SH-SY5Y (cell line): ENCODE data around the gene BGN.

Source experiments
- GATA2 ChIP-seq: IDR thresholded peaks from 2 replicates; pipeline ENCODE4 v1.6.1; 2011; ENCODE audit warnings: mild to moderate bottlenecking, low read depth, low read length
- GATA3 ChIP-seq: IDR thresholded peaks from 2 replicates; pipeline ENCODE4 v1.6.1; 2011; ENCODE audit warnings: low read depth, mild to moderate bottlenecking, low read length, moderate library complexity

The BGN gene

DNA sequence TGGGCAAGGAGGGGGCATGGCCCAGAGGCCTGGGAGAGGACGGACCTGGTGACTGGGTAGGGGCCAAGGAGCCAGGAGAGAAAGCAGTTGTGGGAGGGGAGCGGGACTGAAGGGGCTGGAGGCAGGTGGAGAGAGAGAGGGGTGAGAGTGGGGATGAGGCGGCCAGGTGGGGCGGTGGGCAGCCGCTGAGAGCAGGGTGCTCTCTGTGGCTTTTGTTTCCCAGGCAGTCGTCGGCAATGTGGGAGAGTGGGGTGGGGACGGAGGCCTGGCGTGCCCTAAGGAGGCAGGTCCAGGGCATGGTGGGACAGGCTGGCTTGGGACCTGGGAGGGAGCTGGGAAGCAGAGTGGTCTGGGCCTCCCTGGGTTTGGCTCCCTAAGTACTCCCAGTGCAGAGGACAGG is 19.5 kb downstream of the BGN start:
- TF ChIP-seq GATA2 (no peak), GATA3 (no peak)

GRCh38 chrX:153515435-153515834 is 20.7 kb downstream of the BGN start:
- no peak for TF ChIP-seq GATA3
- TF ChIP-seq GATA2, result no peak

GRCh38 chrX:153516073-153516472 is 21.3 kb downstream of the BGN start:
- TF ChIP-seq GATA3, result no peak
- no peak for TF ChIP-seq GATA2

GRCh38 chrX:153517423-153517822 is 22.6 kb downstream of the BGN start, which contains the start of gene ATP2B3:
Gene ATP2B3, plus strand, starts transcription at chrX:153517642. Its CDS starts 18,606 bp downstream, at chrX:153536248.
- TF ChIP-seq GATA2, result no peak
- TF ChIP-seq GATA3, result no peak

GRCh38 chrX:153517946-153518834 is 23.4 kb downstream of the BGN start:
- TF ChIP-seq GATA2 (no peak), GATA3 (no peak)

- no peak for TF ChIP-seq GATA3
- TF ChIP-seq GATA2, result no peak
These were observed 24.9 kb downstream of the BGN start for GRCh38 chrX:153519569-153520286.

DNA sequence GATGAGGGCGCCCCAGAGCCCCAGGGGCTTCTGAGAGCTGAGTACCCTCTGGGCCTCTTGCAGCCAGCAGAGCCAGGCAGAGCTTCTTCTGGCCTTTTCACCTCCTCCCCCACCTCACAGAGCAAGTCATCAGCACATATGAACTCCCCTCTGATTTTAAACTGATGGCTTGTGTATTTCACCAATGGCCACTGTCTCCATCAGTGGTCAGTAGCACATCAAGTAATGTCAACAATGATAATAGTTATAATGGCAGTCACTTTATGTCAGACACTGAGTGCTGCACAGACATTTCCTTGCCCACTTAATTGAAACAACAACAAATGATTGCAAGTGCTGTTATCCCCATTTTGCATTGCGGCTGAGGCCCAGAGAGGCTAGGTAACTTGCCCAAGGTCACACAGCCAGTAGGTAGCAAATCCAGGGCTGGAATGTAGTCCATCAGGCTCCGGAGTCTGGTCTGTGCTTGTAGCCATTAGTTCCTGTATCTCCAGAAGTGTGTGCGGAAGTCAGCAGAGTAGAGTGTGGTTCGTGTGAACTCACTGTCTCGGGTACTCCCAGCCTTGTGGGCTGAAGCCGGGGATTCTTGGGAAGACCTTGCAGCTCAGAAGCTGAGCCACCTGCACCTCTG is 25.6 kb downstream of the BGN start:
- TF ChIP-seq GATA3 (no peak), GATA2 (no peak)

DNA sequence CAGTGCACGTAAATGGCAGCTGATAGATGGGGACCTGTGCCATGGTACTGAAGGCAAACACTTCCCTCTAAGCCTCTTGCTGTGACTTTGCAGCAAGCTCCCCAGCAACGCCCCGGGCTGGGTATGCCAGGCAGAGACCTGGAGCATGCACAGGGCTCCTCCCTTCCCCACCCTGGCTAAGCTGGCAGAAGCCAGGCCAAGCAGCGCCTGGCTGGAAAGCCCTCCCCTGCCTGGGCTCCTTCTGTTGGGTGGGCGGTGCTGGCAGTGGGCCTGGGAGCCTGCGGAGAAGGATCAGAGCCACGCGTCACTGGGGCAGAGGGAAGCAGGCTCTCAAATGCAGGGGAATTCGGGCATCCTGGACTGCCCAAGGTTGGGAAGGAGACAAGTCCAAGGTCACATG is 26.3 kb downstream of the BGN start:
- TF ChIP-seq GATA2 (no peak), GATA3 (no peak)

DNA sequence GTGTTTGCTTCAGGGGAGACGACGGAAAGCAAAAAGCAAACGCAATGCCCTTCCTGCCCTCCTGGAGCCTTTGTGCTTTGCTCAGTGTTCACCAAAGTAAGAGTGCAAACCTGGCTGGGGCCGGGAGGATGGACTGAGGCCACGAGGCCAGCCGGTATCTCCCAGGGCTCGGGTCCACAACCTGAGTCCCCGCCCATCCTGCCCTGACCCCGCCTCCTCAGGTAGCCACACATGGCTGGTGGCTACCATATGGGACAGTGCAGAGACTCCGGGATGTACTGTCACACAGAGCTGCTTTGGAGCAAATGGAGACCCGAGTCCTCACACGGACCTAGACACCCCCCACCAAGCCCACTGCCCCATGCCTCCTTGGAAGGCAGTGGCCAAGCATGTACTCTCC is 27.5 kb downstream of the BGN start:
- TF ChIP-seq GATA3, result no peak
- no peak for TF ChIP-seq GATA2

DNA sequence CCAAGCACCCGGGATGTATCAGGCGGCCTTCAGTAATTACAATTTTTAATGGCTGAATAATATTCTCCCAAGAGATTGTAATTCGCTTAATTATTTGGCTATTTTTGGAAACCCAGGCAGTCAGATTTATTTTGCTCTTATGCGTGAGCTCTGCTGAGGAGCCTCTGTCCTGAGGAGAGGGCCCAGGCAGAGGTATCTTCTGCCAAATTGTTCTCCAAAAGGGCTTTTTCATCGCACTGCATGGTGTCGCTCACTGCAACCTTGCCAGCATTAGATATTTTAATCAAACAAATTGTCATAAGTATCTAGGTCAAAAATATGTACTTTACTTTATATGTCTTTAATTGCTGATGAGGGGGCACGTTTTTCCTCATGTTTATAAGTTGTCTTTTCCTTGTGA is 28.5 kb downstream of the BGN start:
- TF ChIP-seq GATA2, result no peak
- no peak for TF ChIP-seq GATA3

- TF ChIP-seq GATA2 (no peak), GATA3 (no peak)
These were observed 29.5 kb downstream of the BGN start for GRCh38 chrX:153524234-153524633.

DNA sequence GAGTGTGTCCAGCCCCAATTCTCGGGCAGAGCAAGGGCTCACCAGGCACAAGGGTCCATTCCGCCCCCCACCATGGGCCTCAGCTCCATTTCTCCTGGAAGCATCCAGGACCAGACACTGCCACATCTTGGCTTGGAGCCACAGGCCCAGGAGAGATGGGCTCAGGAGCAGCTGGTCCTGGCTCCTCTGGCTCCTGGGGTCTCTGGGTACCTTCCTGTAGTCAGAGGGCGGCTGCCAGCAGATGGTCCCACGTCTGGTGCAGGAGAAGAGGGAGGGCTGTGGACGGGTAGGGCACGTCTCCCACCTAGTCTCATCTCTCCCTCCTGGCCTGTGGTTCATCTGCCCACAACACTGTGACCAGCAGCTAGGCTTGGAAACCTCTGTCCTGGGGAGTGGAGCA is 30.7 kb downstream of the BGN start:
- TF ChIP-seq GATA2 (no peak), GATA3 (no peak)

DNA sequence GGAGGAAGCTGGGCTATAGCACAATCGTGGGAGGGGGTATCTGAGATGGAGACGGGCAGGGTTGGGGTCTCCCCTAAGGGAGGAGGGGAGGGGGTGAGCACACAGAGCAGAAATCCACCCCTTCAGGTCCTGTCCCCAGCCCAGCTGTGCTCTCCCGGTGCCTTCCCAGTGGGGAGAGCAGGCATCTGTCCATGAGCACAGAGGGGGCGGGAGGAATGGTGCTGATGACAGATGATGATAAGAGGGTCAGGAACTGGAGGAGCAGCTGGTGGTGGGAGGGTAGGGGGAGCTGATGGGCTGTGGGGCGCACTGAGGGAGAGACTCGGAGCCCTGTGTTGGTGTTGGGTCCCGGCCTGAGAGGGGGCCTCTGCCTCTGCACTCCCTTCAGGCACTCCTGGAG is 31.3 kb downstream of the BGN start:
- peak; percentile 95 for TF ChIP-seq GATA2
- TF ChIP-seq GATA3, result no peak; the same call in 1 of the 2 replicates

DNA sequence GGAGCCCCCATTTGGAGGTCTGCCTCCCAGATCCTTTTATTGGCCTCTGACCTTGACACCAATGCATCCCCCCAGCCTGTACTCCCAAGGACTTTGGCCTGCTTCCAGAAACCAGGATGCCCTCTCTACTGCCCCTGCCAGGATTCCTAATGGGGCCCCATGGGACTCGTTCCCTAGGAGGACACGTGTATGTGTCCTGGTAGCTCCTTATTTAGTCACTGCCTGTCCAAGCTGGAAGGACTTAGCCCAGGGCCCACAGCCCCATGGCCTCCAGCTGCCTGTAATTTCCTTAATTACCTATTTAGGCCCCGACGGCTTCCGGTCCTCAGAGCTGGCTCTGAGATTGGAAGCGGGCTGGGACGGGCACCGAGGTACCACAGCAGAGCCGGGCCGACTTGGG is 32.0 kb downstream of the BGN start:
- TF ChIP-seq GATA2 (no peak), GATA3 (no peak)
